ENCODE data around the gene COX6A1.

The COX6A1 gene

DNA sequence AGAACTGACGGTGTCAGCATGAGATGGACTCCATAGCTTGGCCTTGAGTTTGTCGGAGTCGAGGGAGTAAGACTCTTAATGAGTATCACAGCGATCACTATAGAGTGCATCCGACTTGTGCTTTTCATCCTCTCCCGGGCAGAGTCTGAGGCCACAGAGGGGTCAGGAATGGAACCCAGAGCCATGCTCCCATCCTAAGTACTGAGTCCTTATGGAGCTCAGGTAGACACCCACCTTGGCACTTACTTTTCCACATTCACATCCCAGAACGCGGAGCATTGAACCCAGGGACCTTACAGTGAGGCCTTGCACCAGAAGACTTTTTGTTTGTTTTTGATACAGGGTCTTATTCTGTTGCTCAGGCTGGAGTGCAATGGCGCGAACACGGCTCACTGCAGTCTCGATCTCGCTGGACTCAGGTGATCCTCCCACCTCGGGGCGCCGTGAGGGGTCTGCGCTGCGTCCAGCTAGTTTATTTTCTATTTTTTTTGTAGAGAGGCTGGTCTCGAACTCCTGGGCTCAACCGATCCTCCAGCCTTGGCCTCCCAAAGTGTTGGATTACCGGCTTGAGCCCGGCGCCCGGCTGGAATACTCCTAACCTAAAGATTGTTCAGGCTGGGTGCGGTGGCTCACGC, 32.4 kb downstream of the COX6A1 start:
- Histone ChIP-seq H3K4me2 (ENCODE audit: insufficient read depth, low read length, poor library complexity, severe bottlenecking) (peak overlapping the region; percentile 74), H2BK12ac (ENCODE audit: low read length) (no peak overlapping the region), H3K23ac (ENCODE audit: low read depth, low read length, poor library complexity) (peak overlapping the region; percentile 100), H2AFZ (ENCODE audit: low read length) (peak overlapping the region; percentile 96), H3K4me3 (ENCODE audit: low read length in 2 of 2) (peak overlapping the region; percentile 96 to 99), H2BK5ac (ENCODE audit: low read length) (peak overlapping the region; percentile 98), H3K27ac (replicated peaks; ENCODE audit: low read length) (peak overlapping the region; percentile 18), H3K4me1 (ENCODE audit: control insufficient read depth in 2 of 2, insufficient read depth in 1 of 2, low read depth in 1 of 2, low read length in 2 of 2) (peaks cover 2 to 16% of the 10 kb centered on the region in 2 donors), H3K79me1 (ENCODE audit: low read depth, low read length) (peaks cover 3% of the 10 kb centered on the region), H3K27me3 (ENCODE audit: control insufficient read depth in 3 of 3, insufficient read depth in 3 of 3, low read depth in 1 of 3, low read length in 3 of 3) (peaks cover 0 to 2% (median 0%) of the 10 kb centered on the region in 3 experiments), H2AK5ac (ENCODE audit: low read depth, low read length) (peak overlapping the region; percentile 77), H3K36me3 (replicated peaks in 1 of 2; ENCODE audit: control insufficient read depth in 2 of 2, insufficient read depth in 2 of 2, low read length in 2 of 2) (peaks cover 10 to 25% of the 10 kb centered on the region in 2 donors), H2BK120ac (ENCODE audit: low read depth, low read length) (no peak overlapping the region), H3K4ac (ENCODE audit: low read length) (no peak overlapping the region), H3K9ac (ENCODE audit: low read depth, low read length, poor library complexity) (peak overlapping the region; percentile 96), H4K91ac (ENCODE audit: low read depth, low read length, poor library complexity) (no peak overlapping the region), H3K18ac (ENCODE audit: low read length) (peak overlapping the region; percentile 96), H2BK15ac (ENCODE audit: low read length) (no peak overlapping the region), H3K9me3 (replicated peaks in 1 of 2; ENCODE audit: control insufficient read depth in 2 of 2, insufficient read depth in 1 of 2, low read depth in 1 of 2, low read length in 2 of 2) (no peaks in the 10 kb centered on the region), H3K14ac (ENCODE audit: low read length) (peak overlapping the region; percentile 90), H4K8ac (ENCODE audit: low read depth, low read length) (no peak overlapping the region)
- no CpG with 5 or more reads among the region's 26 CpGs for WGBS, 2 donors (ENCODE audit: extremely low coverage in 2 of 2, insufficient read length in 2 of 2, insufficient replicate concordance in 1 of 2)
- DNase-seq (ENCODE audit: low spot score): peak; percentile 29

DNA sequence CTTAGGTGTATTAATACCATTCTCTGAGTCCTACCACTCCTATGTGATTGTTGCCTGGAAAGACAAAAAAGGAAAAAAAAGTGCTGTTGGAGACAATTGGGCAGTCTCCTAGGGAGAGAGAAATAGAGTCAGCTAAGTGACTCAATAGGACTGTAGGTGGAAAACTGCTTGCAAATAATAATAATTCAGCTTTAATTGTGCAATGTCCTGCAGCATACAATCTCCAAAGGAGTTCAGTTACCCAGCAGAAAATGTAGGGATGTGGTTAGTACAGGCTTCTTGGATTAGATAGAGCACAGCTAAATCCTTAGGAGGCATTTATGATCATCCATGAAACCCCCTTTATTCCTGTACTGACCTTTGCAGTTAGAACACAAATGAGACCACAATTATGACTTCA, 34.6 kb downstream of the COX6A1 start:
- Histone ChIP-seq H2BK5ac (ENCODE audit: low read length) (no peak overlapping the region), H3K27me3 (ENCODE audit: control insufficient read depth in 3 of 3, insufficient read depth in 3 of 3, low read depth in 1 of 3, low read length in 3 of 3) (peaks cover 0 to 2% (median 0%) of the 10 kb centered on the region in 3 experiments), H2BK12ac (ENCODE audit: low read length) (no peak overlapping the region), H3K9ac (ENCODE audit: low read depth, low read length, poor library complexity) (no peak overlapping the region), H2AFZ (ENCODE audit: low read length) (no peak overlapping the region), H3K4ac (ENCODE audit: low read length) (no peak overlapping the region), H3K18ac (ENCODE audit: low read length) (no peak overlapping the region), H3K4me1 (ENCODE audit: control insufficient read depth in 2 of 2, insufficient read depth in 1 of 2, low read depth in 1 of 2, low read length in 2 of 2) (peaks cover 2 to 16% of the 10 kb centered on the region in 2 donors), H3K23ac (ENCODE audit: low read depth, low read length, poor library complexity) (no peak overlapping the region), H2BK120ac (ENCODE audit: low read depth, low read length) (no peak overlapping the region), H3K4me2 (ENCODE audit: insufficient read depth, low read length, poor library complexity, severe bottlenecking) (no peak overlapping the region), H4K8ac (ENCODE audit: low read depth, low read length) (no peak overlapping the region), H3K9me3 (replicated peaks in 1 of 2; ENCODE audit: control insufficient read depth in 2 of 2, insufficient read depth in 1 of 2, low read depth in 1 of 2, low read length in 2 of 2) (no peaks in the 10 kb centered on the region), H2AK5ac (ENCODE audit: low read depth, low read length) (no peak overlapping the region), H3K4me3 (ENCODE audit: low read length in 2 of 2) (no peak overlapping the region), H2BK15ac (ENCODE audit: low read length) (no peak overlapping the region), H3K36me3 (replicated peaks in 1 of 2; ENCODE audit: control insufficient read depth in 2 of 2, insufficient read depth in 2 of 2, low read length in 2 of 2) (peaks cover 0 to 3% of the 10 kb centered on the region in 2 donors), H3K27ac (replicated peaks; ENCODE audit: low read length) (no peak overlapping the region), H3K79me1 (ENCODE audit: low read depth, low read length) (peaks cover 3% of the 10 kb centered on the region), H4K91ac (ENCODE audit: low read depth, low read length, poor library complexity) (no peak overlapping the region), H3K14ac (ENCODE audit: low read length) (no peak overlapping the region)
- no peak for DNase-seq (ENCODE audit: low spot score)

DNA sequence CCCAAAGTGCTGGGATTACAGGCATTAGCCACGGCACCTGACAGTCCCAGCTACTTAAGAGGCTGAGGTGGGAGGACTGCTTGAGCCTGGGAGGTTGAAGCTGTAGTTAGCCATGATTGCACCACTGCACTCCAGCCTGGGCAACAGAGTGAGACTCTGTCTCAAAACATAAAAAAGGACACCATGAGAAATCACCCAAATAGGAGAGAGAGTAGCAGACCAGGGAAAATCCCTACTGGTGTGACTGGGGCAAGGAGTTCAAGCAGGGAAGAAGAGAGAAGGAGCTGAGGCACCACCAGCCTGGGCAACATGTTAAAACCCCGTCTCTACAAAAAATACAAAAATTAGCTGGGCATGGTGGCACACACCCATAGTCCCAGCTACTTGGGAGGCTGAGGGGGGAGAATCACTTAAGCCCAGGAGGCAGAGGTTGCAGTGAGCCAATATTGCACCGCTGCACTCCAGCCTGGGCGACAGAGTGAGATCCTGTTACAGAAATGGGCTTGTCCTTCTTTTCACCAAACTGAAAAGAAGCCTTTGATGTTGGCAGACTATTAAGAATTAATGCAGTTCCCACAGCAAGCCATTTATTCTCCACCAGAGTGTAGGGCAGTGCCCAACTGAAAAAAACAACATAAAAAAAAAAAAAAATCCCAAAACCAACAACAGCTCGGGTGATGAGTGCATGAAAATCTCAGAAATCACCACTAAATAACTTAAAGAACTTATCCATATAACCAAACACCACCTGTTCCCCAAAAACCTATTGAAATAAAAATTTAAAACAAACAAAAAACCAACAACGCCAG, 36.1 kb downstream of the COX6A1 start:
- H3K27ac ChIP-seq (replicated peaks; ENCODE audit: low read length): no peak overlapping the region
- DNase-seq (ENCODE audit: low spot score): no peak

DNA sequence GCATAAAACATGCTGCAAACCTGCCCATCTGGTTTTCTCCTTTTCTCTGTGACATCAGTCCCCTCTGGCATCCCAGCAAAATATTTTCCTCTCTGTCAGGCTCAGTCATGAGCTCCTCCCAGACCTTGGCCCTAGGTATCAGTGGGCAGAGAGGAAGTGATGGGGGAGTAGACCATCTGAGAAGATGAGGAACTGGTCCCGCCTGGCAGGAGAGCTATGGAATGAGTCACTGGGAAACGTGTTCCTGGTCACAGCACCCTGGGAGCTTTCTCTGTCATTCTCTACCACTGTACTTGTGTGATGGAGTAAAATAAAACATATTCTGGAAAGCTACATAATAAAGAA, 36.7 kb downstream of the COX6A1 start:
- H2AFZ ChIP-seq (ENCODE audit: low read length): no peak overlapping the region
- no peaks in the 10 kb centered on the region for H3K9me3 ChIP-seq (replicated peaks in 1 of 2; ENCODE audit: control insufficient read depth in 2 of 2, insufficient read depth in 1 of 2, low read depth in 1 of 2, low read length in 2 of 2)
- H2BK12ac ChIP-seq (ENCODE audit: low read length): no peak overlapping the region
- peaks cover 0 to 2% (median 0%) of the 10 kb centered on the region in 3 experiments for H3K27me3 ChIP-seq (ENCODE audit: control insufficient read depth in 3 of 3, insufficient read depth in 3 of 3, low read depth in 1 of 3, low read length in 3 of 3)
- no peak overlapping the region for H4K91ac ChIP-seq (ENCODE audit: low read depth, low read length, poor library complexity)
- H3K9ac ChIP-seq (ENCODE audit: low read depth, low read length, poor library complexity): no peak overlapping the region
- H3K4ac ChIP-seq (ENCODE audit: low read length): no peak overlapping the region
- H3K18ac ChIP-seq (ENCODE audit: low read length): no peak overlapping the region
- H2BK5ac ChIP-seq (ENCODE audit: low read length): no peak overlapping the region
- H3K36me3 ChIP-seq (replicated peaks in 1 of 2; ENCODE audit: control insufficient read depth in 2 of 2, insufficient read depth in 2 of 2, low read length in 2 of 2): no peaks in the 10 kb centered on the region
- H2BK120ac ChIP-seq (ENCODE audit: low read depth, low read length): no peak overlapping the region
- no peak overlapping the region for H4K8ac ChIP-seq (ENCODE audit: low read depth, low read length)
- no peaks in the 10 kb centered on the region for H3K79me1 ChIP-seq (ENCODE audit: low read depth, low read length)
- H3K4me3 ChIP-seq (ENCODE audit: low read length in 2 of 2): no peak overlapping the region
- no peak overlapping the region for H3K4me2 ChIP-seq (ENCODE audit: insufficient read depth, low read length, poor library complexity, severe bottlenecking)
- DNase-seq (ENCODE audit: low spot score): no peak
- no peak overlapping the region for H2AK5ac ChIP-seq (ENCODE audit: low read depth, low read length)
- H3K4me1 ChIP-seq (ENCODE audit: control insufficient read depth in 2 of 2, insufficient read depth in 1 of 2, low read depth in 1 of 2, low read length in 2 of 2): peaks cover 2 to 19% of the 10 kb centered on the region in 2 donors
- H3K23ac ChIP-seq (ENCODE audit: low read depth, low read length, poor library complexity): no peak overlapping the region
- no CpG with 5 or more reads among the region's 2 CpGs for WGBS, 2 donors (ENCODE audit: extremely low coverage in 2 of 2, insufficient read length in 2 of 2, insufficient replicate concordance in 1 of 2)
- no peak overlapping the region for H3K14ac ChIP-seq (ENCODE audit: low read length)
- no peak overlapping the region for H2BK15ac ChIP-seq (ENCODE audit: low read length)
- no peak overlapping the region for H3K27ac ChIP-seq (replicated peaks; ENCODE audit: low read length)

More for the DNA sequence above, 36.1 kb downstream of the COX6A1 start:
- Histone ChIP-seq H3K79me1 (ENCODE audit: low read depth, low read length) (peaks cover 1% of the 10 kb centered on the region), H3K36me3 (replicated peaks in 1 of 2; ENCODE audit: control insufficient read depth in 2 of 2, insufficient read depth in 2 of 2, low read length in 2 of 2) (no peaks in the 10 kb centered on the region), H3K4me3 (ENCODE audit: low read length in 2 of 2) (no peak overlapping the region), H3K4me1 (ENCODE audit: control insufficient read depth in 2 of 2, insufficient read depth in 1 of 2, low read depth in 1 of 2, low read length in 2 of 2) (peaks cover 2 to 16% of the 10 kb centered on the region in 2 donors), H3K14ac (ENCODE audit: low read length) (no peak overlapping the region), H2BK15ac (ENCODE audit: low read length) (no peak overlapping the region), H2BK120ac (ENCODE audit: low read depth, low read length) (no peak overlapping the region), H2BK12ac (ENCODE audit: low read length) (no peak overlapping the region), H3K4ac (ENCODE audit: low read length) (no peak overlapping the region), H3K27me3 (ENCODE audit: control insufficient read depth in 3 of 3, insufficient read depth in 3 of 3, low read depth in 1 of 3, low read length in 3 of 3) (peaks cover 0 to 2% (median 0%) of the 10 kb centered on the region in 3 experiments), H2AK5ac (ENCODE audit: low read depth, low read length) (no peak overlapping the region), H4K91ac (ENCODE audit: low read depth, low read length, poor library complexity) (no peak overlapping the region), H3K18ac (ENCODE audit: low read length) (no peak overlapping the region), H2AFZ (ENCODE audit: low read length) (no peak overlapping the region), H4K8ac (ENCODE audit: low read depth, low read length) (no peak overlapping the region), H3K9ac (ENCODE audit: low read depth, low read length, poor library complexity) (no peak overlapping the region), H3K9me3 (replicated peaks in 1 of 2; ENCODE audit: control insufficient read depth in 2 of 2, insufficient read depth in 1 of 2, low read depth in 1 of 2, low read length in 2 of 2) (no peaks in the 10 kb centered on the region), H3K4me2 (ENCODE audit: insufficient read depth, low read length, poor library complexity, severe bottlenecking) (no peak overlapping the region), H3K23ac (ENCODE audit: low read depth, low read length, poor library complexity) (no peak overlapping the region), H2BK5ac (ENCODE audit: low read length) (no peak overlapping the region)
- WGBS, 2 donors (ENCODE audit: extremely low coverage in 2 of 2, insufficient read length in 2 of 2, insufficient replicate concordance in 1 of 2): no CpG with 5 or more reads among the region's 6 CpGs

Measured in neuronal stem cell (in vitro differentiated cells).